Suprapubic skin (tissue), 4 donors: Measurements from ENCODE around the gene TTK. TPM values are rescaled to one million over a fixed set of nuclear protein-coding genes. Genes with fewer than 3 reads are reported as not detected.

Source experiments
- DNase-seq, 2 donors: peaks; one replicate each; pipeline ENCODE4 v3.0.0-alpha.2; 2019; ENCODE audit warnings: low spot score in 2 of 2
- H3K27ac ChIP-seq: fragments of 200-600 bp; sonication (generic); one replicate; pipeline ENCODE4 v1.5.1; 2019
- H3K27me3 ChIP-seq: fragments of 200-600 bp; sonication (generic); one replicate; pipeline ENCODE4 v1.5.1; 2019
- H3K36me3 ChIP-seq: fragments of 200-600 bp; sonication (generic); one replicate; pipeline ENCODE4 v1.5.1; 2019
- H3K4me1 ChIP-seq: fragments of 200-600 bp; sonication (generic); one replicate; pipeline ENCODE4 v1.5.1; 2019
- H3K4me3 ChIP-seq: fragments of 200-600 bp; sonication (generic); one replicate; pipeline ENCODE4 v1.5.1; 2019; ENCODE audit warnings: mild to moderate bottlenecking
- H3K9me3 ChIP-seq: fragments of 200-600 bp; sonication (generic); one replicate; pipeline ENCODE4 v1.5.1; 2019
- EP300 ChIP-seq: sonication (generic); formaldehyde crosslinking; IDR thresholded peaks from one replicate; pipeline ENCODE4 v1.6.1; 2017; ENCODE audit warnings: antibody characterized with exemption
- POLR2A ChIP-seq, 2 donors: fragments of 450-650 bp; IDR thresholded peaks; one replicate each; pipeline ENCODE4 v1.6.1; 2017; ENCODE audit warnings: antibody characterized with exemption in 2 of 2, mild to moderate bottlenecking in 2 of 2, moderate library complexity in 2 of 2
- POLR2AphosphoS5 ChIP-seq, 3 donors: sonication (generic); formaldehyde crosslinking; IDR thresholded peaks; one replicate each; pipeline ENCODE4 v1.6.1; 2017; ENCODE audit warnings: antibody characterized with exemption in 3 of 3
- WGBS: methylation state at CpG from one replicate; pipeline ENCODE4 v1.1.5; 2018; 5-methylcytosine and 5-hydroxymethylcytosine counted together
- total RNA-seq, 4 donors: library from RNA; depleted of rRNA; stranded (reverse); fragments of >200 nt; gene quantifications; one replicate each; pipeline ENCODE4 v1.1.0, GENCODE V29; 2016
- TF ChIP-seq, protein P1 (sequence below), 2 donors: fragments of 200-600 bp in 1 of 2; fragments of 450-650 bp in 1 of 2; sonication (generic) in 1 of 2; IDR thresholded peaks; one replicate each; pipeline ENCODE4 v1.5.1; 2016 to 2019; ENCODE audit warnings: antibody characterized with exemption in 2 of 2, mild to moderate bottlenecking in 1 of 2, moderate library complexity in 1 of 2

TTK gene
- total RNA-seq, result 1 to 10 TPM; 2.2 to 6.1 (median 4.3) TPM

DNA sequence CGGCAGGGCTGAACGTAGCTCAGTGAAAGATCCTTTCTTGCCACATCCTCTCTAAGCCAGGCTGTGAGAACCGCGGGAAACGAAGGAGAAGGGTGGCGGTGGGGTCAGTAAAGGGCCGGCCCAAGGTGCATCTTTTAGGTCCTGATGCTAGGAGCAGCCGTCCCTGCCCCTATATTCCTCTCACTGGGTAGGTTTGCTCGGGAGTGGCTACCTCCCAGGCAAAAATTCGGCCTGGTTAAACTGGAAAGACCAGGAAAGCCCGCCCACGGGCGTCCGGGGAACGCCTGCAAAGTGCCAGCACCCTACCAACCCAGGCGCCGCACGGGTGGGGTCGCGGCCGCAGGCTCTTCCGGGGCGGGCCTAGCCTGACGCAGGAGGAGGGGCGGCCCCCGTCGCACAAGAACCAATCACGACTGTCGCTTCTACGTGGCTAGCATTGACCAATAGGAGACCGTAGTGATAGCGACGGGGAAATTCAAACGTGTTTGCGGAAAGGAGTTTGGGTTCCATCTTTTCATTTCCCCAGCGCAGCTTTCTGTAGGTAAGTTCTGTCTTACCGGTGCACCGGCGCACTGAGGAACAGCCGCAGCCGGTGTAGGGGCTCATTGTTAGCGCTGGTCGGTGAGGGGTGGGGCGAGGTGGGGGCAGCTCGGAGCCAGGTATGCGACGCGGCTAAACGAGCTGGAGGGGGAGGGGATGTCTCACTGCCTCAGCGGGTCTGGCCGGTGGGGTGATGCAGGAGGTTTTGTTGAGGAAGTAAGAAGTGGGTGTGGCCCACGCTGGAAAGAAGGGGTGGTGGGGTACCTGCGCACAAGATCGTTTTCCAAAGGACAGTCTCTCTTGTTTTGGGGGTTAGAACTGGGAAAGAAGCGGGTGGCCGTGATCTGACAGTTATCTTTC, at the start of gene TTK:
TTK (plus strand) TSS at position 477 of the 900 bp plus-strand sequence. CDS start 1,195 bp downstream, outside the sequence.
- H3K27ac ChIP-seq, result peak within 1 kb of the TSS; percentile 80
- peak within 1 kb of the TSS; percentile 67 for H3K4me3 ChIP-seq
- peak; percentile 95 to 96 for DNase-seq
- 2% methylated on average over 43 of the region's 56 CpGs for WGBS
- no peaks in the 10 kb centered on the region for H3K9me3 ChIP-seq
- H3K4me1 ChIP-seq, result peaks cover 16% of the 10 kb centered on the region
- TF ChIP-seq POLR2A (IDR thresholded peaks at IDR 0.05) (no peak), POLR2AphosphoS5 (IDR thresholded peaks at IDR 0.05) (peak in 2 of 3 donors; percentile 50 to 65)
- TF ChIP-seq, protein P1, sequence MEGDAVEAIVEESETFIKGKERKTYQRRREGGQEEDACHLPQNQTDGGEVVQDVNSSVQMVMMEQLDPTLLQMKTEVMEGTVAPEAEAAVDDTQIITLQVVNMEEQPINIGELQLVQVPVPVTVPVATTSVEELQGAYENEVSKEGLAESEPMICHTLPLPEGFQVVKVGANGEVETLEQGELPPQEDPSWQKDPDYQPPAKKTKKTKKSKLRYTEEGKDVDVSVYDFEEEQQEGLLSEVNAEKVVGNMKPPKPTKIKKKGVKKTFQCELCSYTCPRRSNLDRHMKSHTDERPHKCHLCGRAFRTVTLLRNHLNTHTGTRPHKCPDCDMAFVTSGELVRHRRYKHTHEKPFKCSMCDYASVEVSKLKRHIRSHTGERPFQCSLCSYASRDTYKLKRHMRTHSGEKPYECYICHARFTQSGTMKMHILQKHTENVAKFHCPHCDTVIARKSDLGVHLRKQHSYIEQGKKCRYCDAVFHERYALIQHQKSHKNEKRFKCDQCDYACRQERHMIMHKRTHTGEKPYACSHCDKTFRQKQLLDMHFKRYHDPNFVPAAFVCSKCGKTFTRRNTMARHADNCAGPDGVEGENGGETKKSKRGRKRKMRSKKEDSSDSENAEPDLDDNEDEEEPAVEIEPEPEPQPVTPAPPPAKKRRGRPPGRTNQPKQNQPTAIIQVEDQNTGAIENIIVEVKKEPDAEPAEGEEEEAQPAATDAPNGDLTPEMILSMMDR (IDR thresholded peaks at IDR 0.05), result no peak
- H3K27me3 ChIP-seq, result no peaks in the 10 kb centered on the region
- no peaks in the 10 kb centered on the region for H3K36me3 ChIP-seq

GRCh38 chr6:79954849-79955248, 49.6 kb upstream of the TTK start:
- DNase-seq, result no peak
- Histone ChIP-seq H3K27me3 (no peaks in the 10 kb centered on the region), H3K36me3 (no peaks in the 10 kb centered on the region), H3K9me3 (no peaks in the 10 kb centered on the region), H3K4me1 (no peaks in the 10 kb centered on the region), H3K4me3 (no peak overlapping the region), H3K27ac (no peak overlapping the region)
- TF ChIP-seq POLR2A (IDR thresholded peaks at IDR 0.05) (no peak), EP300 (no peak), POLR2AphosphoS5 (IDR thresholded peaks at IDR 0.05) (no peak)
- TF ChIP-seq, protein P1 (IDR thresholded peaks at IDR 0.05), result no peak

- no peaks in the 10 kb centered on the region for H3K27me3 ChIP-seq
- H3K27ac ChIP-seq, result no peak overlapping the region
- TF ChIP-seq EP300, result no peak
- TF ChIP-seq, protein P1 (IDR thresholded peaks at IDR 0.05), result no peak
- no peak for TF ChIP-seq POLR2A (IDR thresholded peaks at IDR 0.05)
- no peak for TF ChIP-seq POLR2AphosphoS5 (IDR thresholded peaks at IDR 0.05)
- H3K4me1 ChIP-seq, result no peaks in the 10 kb centered on the region
- H3K36me3 ChIP-seq, result no peaks in the 10 kb centered on the region
- no peaks in the 10 kb centered on the region for H3K9me3 ChIP-seq
- no peak for DNase-seq
- WGBS, result 74% methylated on average over 3 of the region's 3 CpGs
- H3K4me3 ChIP-seq, result no peak overlapping the region
These were observed 39.8 kb upstream of the TTK start for GRCh38 chr6:79964607-79965081.

- no peak overlapping the region for H3K4me3 ChIP-seq
- TF ChIP-seq POLR2AphosphoS5 (IDR thresholded peaks at IDR 0.05), result no peak
- no peak for TF ChIP-seq EP300
- TF ChIP-seq POLR2A (IDR thresholded peaks at IDR 0.05), result no peak
- TF ChIP-seq, protein P1 (IDR thresholded peaks at IDR 0.05), result no peak
- no peaks in the 10 kb centered on the region for H3K27me3 ChIP-seq
- H3K4me1 ChIP-seq, result no peaks in the 10 kb centered on the region
- DNase-seq, result no peak
- H3K9me3 ChIP-seq, result no peaks in the 10 kb centered on the region
- H3K36me3 ChIP-seq, result no peaks in the 10 kb centered on the region
- no peak overlapping the region for H3K27ac ChIP-seq
These were observed 37.3 kb upstream of the TTK start for GRCh38 chr6:79967178-79967577.

GRCh38 chr6:79969784-79970183, 34.7 kb upstream of the TTK start:
- Histone ChIP-seq H3K27ac (no peak overlapping the region), H3K9me3 (no peaks in the 10 kb centered on the region), H3K36me3 (no peaks in the 10 kb centered on the region), H3K4me3 (no peak overlapping the region), H3K27me3 (no peaks in the 10 kb centered on the region), H3K4me1 (no peaks in the 10 kb centered on the region)
- WGBS, result 88% methylated on average over 5 of the region's 5 CpGs
- DNase-seq, result no peak
- TF ChIP-seq, protein P1 (IDR thresholded peaks at IDR 0.05), result no peak
- TF ChIP-seq POLR2AphosphoS5 (IDR thresholded peaks at IDR 0.05), result no peak
- TF ChIP-seq POLR2A (IDR thresholded peaks at IDR 0.05), result no peak
- TF ChIP-seq EP300, result no peak
